M059J (cell line): ENCODE measurements around the gene TNIK. TPM values are rescaled to one million over a fixed set of nuclear protein-coding genes. Genes with fewer than 3 reads are reported as not detected.
A peak's percentile ranks its signal among the peaks of the same experiment; 100 is the strongest.

ENCODE experiments used
- DNase-seq: peaks from one replicate; pipeline ENCODE4 v3.0.0-alpha.2; 2012; ENCODE audit warnings: low read depth
- total RNA-seq: library from RNA; depleted of rRNA; stranded (reverse); fragments of >200 nt; shearing (Covaris generic); gene quantifications from 2 replicates; pipeline ENCODE4 v1.2.3, GENCODE V29; 2014

TNIK gene
- total RNA-seq, 1 experiment from 2014 or later = 26.3 TPM

GRCh38 chr3:171420667-171421066 lies 39.5 kb downstream of the TNIK start:
- DNase-seq = no peak

- DNase-seq = no peak
Measured at GRCh38 chr3:171419457-171419856, 40.7 kb downstream of the TNIK start.

GRCh38 chr3:171417813-171418212 lies 42.4 kb downstream of the TNIK start:
- peak; percentile 95 for DNase-seq

GRCh38 chr3:171417137-171417536 lies 43.1 kb downstream of the TNIK start:
- no peak for DNase-seq

- no peak for DNase-seq
Measured at GRCh38 chr3:171416666-171417065, 43.5 kb downstream of the TNIK start.

GRCh38 chr3:171416061-171416460 lies 44.1 kb downstream of the TNIK start:
- DNase-seq = no peak

- peak; percentile 68 for DNase-seq
Measured at GRCh38 chr3:171415070-171415469, 45.1 kb downstream of the TNIK start.

- no peak for DNase-seq
Measured at GRCh38 chr3:171412473-171412872, 47.7 kb downstream of the TNIK start.

- no peak for DNase-seq
Measured at GRCh38 chr3:171412054-171412453, 48.2 kb downstream of the TNIK start.

- DNase-seq = no peak
Measured at GRCh38 chr3:171410186-171410585, 50.0 kb downstream of the TNIK start.

- DNase-seq = peak; percentile 91
Measured at GRCh38 chr3:171407759-171408158, 52.4 kb downstream of the TNIK start.

- no peak for DNase-seq
Measured at GRCh38 chr3:171404376-171404967, 55.7 kb downstream of the TNIK start.

- DNase-seq = no peak
Measured at GRCh38 chr3:171402281-171402680, 57.9 kb downstream of the TNIK start.

GRCh38 chr3:171401432-171401831 lies 58.8 kb downstream of the TNIK start:
- DNase-seq = no peak

GRCh38 chr3:171399842-171400241 lies 60.4 kb downstream of the TNIK start:
- DNase-seq = no peak

- DNase-seq = no peak
Measured at GRCh38 chr3:171398343-171398742, 61.9 kb downstream of the TNIK start.

- DNase-seq = no peak
Measured at GRCh38 chr3:171397089-171397488, 63.1 kb downstream of the TNIK start.

- DNase-seq = peak; percentile 73
Measured at GRCh38 chr3:171396048-171396447, 64.2 kb downstream of the TNIK start.

GRCh38 chr3:171393032-171393744 lies 67.0 kb downstream of the TNIK start:
- DNase-seq = no peak

- DNase-seq = no peak
Measured at GRCh38 chr3:171391432-171391831, 68.8 kb downstream of the TNIK start.

- no peak for DNase-seq
Measured at GRCh38 chr3:171390051-171390941, 69.9 kb downstream of the TNIK start.

GRCh38 chr3:171389491-171389890 lies 70.7 kb downstream of the TNIK start:
- no peak for DNase-seq

- no peak for DNase-seq
Measured at GRCh38 chr3:171388527-171388926, 71.7 kb downstream of the TNIK start.
